ENCODE data around the gene SEMA4B. TPM values are rescaled to one million over a fixed set of nuclear protein-coding genes. Genes with fewer than 3 reads are reported as not detected.
A peak's percentile ranks its signal among the peaks of the same experiment; 100 is the strongest.

Gene SEMA4B
- total and polyA plus RNA-seq, 10 of the 15 experiments (the other 5 are each of a cell fraction or from before 2014, with no cell fraction given): 0.87 to 26.0 (median 9.3) TPM

- TF ChIP-seq ZNF592 (IDR thresholded peaks at IDR 0.05) (no peak), IRF4 (IDR thresholded peaks at IDR 0.05; ENCODE audit: low read depth, low read length) (0 out of 2 replicates have a peak, but pooled peaks have one; percentile 4), POLR2AphosphoS5 (IDR thresholded peaks at IDR 0.05; ENCODE audit: low read length) (peak; percentile 82), SKIL (IDR thresholded peaks at IDR 0.05; ENCODE audit: low read depth, poor library complexity, severe bottlenecking) (peak; percentile 31), E2F4 (IDR thresholded peaks at IDR 0.05; ENCODE audit: low read depth, low read length) (no peak), CREB1 (IDR thresholded peaks at IDR 0.05; ENCODE audit: low read depth) (peak; percentile 61; the same call in 1 of the 2 replicates), TBL1XR1 (IDR thresholded peaks at IDR 0.05; ENCODE audit: low read depth, low read length) (no peak), EGR1 (IDR thresholded peaks at IDR 0.05; ENCODE audit: borderline replicate concordance in 1 of 2, low read depth in 2 of 2, low read length in 2 of 2) (0 out of 3 replicates have a peak, but pooled peaks of 1 of the 2 experiments have one; percentile 5), BHLHE40 (IDR thresholded peaks at IDR 0.05; ENCODE audit: borderline replicate concordance in 1 of 2, low read depth in 2 of 2, low read length in 1 of 2) (peak; percentile 4 to 26; a peak in 1 of 4 replicates), CBX5 (IDR thresholded peaks at IDR 0.05; ENCODE audit: low read depth) (no peak), FOXK2 (IDR thresholded peaks at IDR 0.05) (no peak), RUNX3 (IDR thresholded peaks at IDR 0.05; ENCODE audit: low read length) (peak; percentile 58), JUND (IDR thresholded peaks at IDR 0.05; ENCODE audit: low read depth, low read length) (0 out of 2 replicates have a peak, but pooled peaks have one; percentile 7), SRF (IDR thresholded peaks at IDR 0.05; ENCODE audit: low read depth in 2 of 2, low read length in 2 of 2) (no peak), KLF5 (IDR thresholded peaks at IDR 0.05; ENCODE audit: partially characterized antibody) (no peak), ZBTB4 (CRISPR knock-in tag; IDR thresholded peaks at IDR 0.05) (no peak)
Measured at GRCh38 chr15:90231028-90232017, 30.2 kb downstream of the SEMA4B start (continued).
